T-cell (primary cell): ENCODE results near the gene GTF2F2. TPM values are rescaled to one million over a fixed set of nuclear protein-coding genes. Genes with fewer than 3 reads are reported as not detected.

Experiments
- ATAC-seq, 4 experiments: fragments of 200-7000 bp in 3 of 4; fragments of 150-1000 bp in 1 of 4; cut with Tn5 transposase; replicated peaks in 1 of 4; 1 replicate in 3 of 4; 2 replicates in 1 of 4; pipeline ENCODE4 v1.10.0; 2021; ENCODE audit warnings: moderate library complexity in 3 of 4, mild to moderate bottlenecking in 2 of 4, moderate number of reproducible peaks in 1 of 4
- CTCF ChIA-PET, 2 donors: fragments of 300-600 bp; sonication (Branson Sonifier 250); formaldehyde crosslinking; loops; one replicate each; lab custom pipeline; 2022; ENCODE audit warnings: antibody characterized with exemption in 2 of 2; lab: Charles Lee
- POLR2A ChIA-PET, 2 donors: fragments of 300-600 bp; sonication (Branson Sonifier 250); formaldehyde crosslinking; loops; one replicate each; lab custom pipeline; 2022; ENCODE audit warnings: antibody characterized with exemption in 2 of 2; lab: Charles Lee
- DNase-seq, 35 experiments: peaks; one replicate each; pipeline versions ENCODE4 v3.0.0 to v3.0.0-alpha.2; 2013 to 2023
- H3K27ac ChIP-seq: one replicate; pipeline ENCODE4 v1.5.1; 2013; ENCODE audit warnings: low read length
- H3K27me3 ChIP-seq, 2 experiments: replicated peaks in 1 of 2; 1 replicate in 1 of 2; 2 replicates in 1 of 2; pipeline versions ENCODE4 v1.6.1 to v1.7.0; 2013; ENCODE audit warnings: low read length in 1 of 2, mixed read lengths in 1 of 2; ENCODE audit not compliant: control insufficient read depth in 2 of 2, insufficient read depth in 2 of 2; ENCODE audit errors: extremely low read depth in 1 of 2
- H3K36me3 ChIP-seq, 2 donors: 1 replicate in 1 of 2; 2 replicates in 1 of 2; pipeline versions ENCODE4 v1.6.1 to v1.7.0; 2013; ENCODE audit warnings: low read length in 1 of 2; ENCODE audit not compliant: control insufficient read depth in 2 of 2, insufficient read depth in 1 of 2; ENCODE audit errors: extremely low read depth in 1 of 2
- H3K4me1 ChIP-seq, 2 experiments: 1 replicate in 1 of 2; 2 replicates in 1 of 2; pipeline versions ENCODE4 v1.6.1 to v1.7.0; 2013; ENCODE audit warnings: low read length in 2 of 2, mixed read lengths in 1 of 2; ENCODE audit not compliant: insufficient read depth in 2 of 2, control insufficient read depth in 1 of 2; ENCODE audit errors: extremely low read depth in 1 of 2
- H3K4me3 ChIP-seq, 2 donors: 1 replicate in 1 of 2; 2 replicates in 1 of 2; pipeline versions ENCODE4 v1.5.1 to v1.7.0; 2013; ENCODE audit warnings: mild to moderate bottlenecking in 2 of 2, low read length in 1 of 2, moderate library complexity in 1 of 2; ENCODE audit not compliant: control insufficient read depth in 1 of 2; ENCODE audit errors: extremely low read depth in 1 of 2
- H3K9me3 ChIP-seq: 2 replicates; pipeline ENCODE4 v1.7.0; 2013
- H3K27ac Mint-ChIP-seq, 2 donors: one replicate each; pipeline ENCODE4 v1.8.0; 2020 to 2021; ENCODE audit warnings: mild to moderate bottlenecking in 2 of 2, mixed read lengths in 2 of 2
- H3K27me3 Mint-ChIP-seq, 2 donors: one replicate each; pipeline ENCODE4 v1.8.0; 2021 to 2022; ENCODE audit warnings: mixed read lengths in 2 of 2
- H3K36me3 Mint-ChIP-seq: one replicate; pipeline ENCODE4 v1.8.0; 2021; ENCODE audit warnings: mixed read lengths
- H3K4me1 Mint-ChIP-seq, 3 donors: one replicate each; pipeline ENCODE4 v1.8.0; 2020 to 2022; ENCODE audit warnings: mixed read lengths in 3 of 3, mild to moderate bottlenecking in 1 of 3
- H3K4me3 Mint-ChIP-seq, 3 donors: one replicate each; pipeline ENCODE4 v1.8.0; 2020 to 2022; ENCODE audit warnings: mild to moderate bottlenecking in 3 of 3, mixed read lengths in 3 of 3, moderate library complexity in 3 of 3
- H3K9me3 Mint-ChIP-seq, 3 donors: one replicate each; pipeline ENCODE4 v1.8.0; 2020 to 2022; ENCODE audit warnings: mixed read lengths in 3 of 3
- WGBS: methylation state at CpG from one replicate; pipeline ENCODE4 v1.1.5; 2013; ENCODE audit warnings: missing lambda C conversion rate; ENCODE audit not compliant: insufficient coverage; 5-methylcytosine and 5-hydroxymethylcytosine counted together
- total RNA-seq, 35 experiments: library from RNA in 6 of 35; stranded (reverse) in 6 of 35; fragments of 120-200 nt in 1 of 35; gene quantifications; one replicate each; pipeline versions ENCODE4 v1.2.1 to v1.2.4 and lab custom pipeline; 2013 to 2026

The GTF2F2 gene
- total RNA-seq, 5 donors from 2014 or later (not counting 1 experiment from before 2014, with no cell fraction given), result 12.9 to 17.0 (median 15.6) TPM

- Histone ChIP-seq H3K4me1 (no peaks in the 10 kb centered on the region), H3K9me3 (no peaks in the 10 kb centered on the region), H3K27me3 (no peaks in the 10 kb centered on the region), H3K4me3 (no peak overlapping the region), H3K36me3 (peaks cover 0 to 6% of the 10 kb centered on the region in 2 donors), H3K27ac (no peak overlapping the region)
- POLR2A ChIA-PET, result interaction anchor here in 1 of 2 donors (0.6 kb wide), 1 partner anchor 178 kb away, joined by 3 read pairs; no protein-coding TSS in a partner anchor
- peaks cover 0 to 5% (median 0%) of the 10 kb centered on the region in 3 donors for H3K4me1 Mint-ChIP-seq
- ATAC-seq (no peak), DNase-seq (no peak)
- H3K27ac Mint-ChIP-seq, result no peak overlapping the region
- H3K27me3 Mint-ChIP-seq, result no peaks in the 10 kb centered on the region
- no peak overlapping the region for H3K4me3 Mint-ChIP-seq
- H3K9me3 Mint-ChIP-seq, result no peaks in the 10 kb centered on the region
- peaks cover 39% of the 10 kb centered on the region for H3K36me3 Mint-ChIP-seq
- CTCF ChIA-PET, result no interaction called here
- no CpG with 5 or more reads among the region's 2 CpGs for WGBS
These were observed 87.8 kb downstream of the GTF2F2 start for GRCh38 chr13:45208132-45208531.

GRCh38 chr13:45209229-45209628 lies 88.9 kb downstream of the GTF2F2 start:
- H3K4me1 ChIP-seq, result no peaks in the 10 kb centered on the region
- Mint-ChIP-seq H3K4me3 (no peak overlapping the region), H3K27ac (no peak overlapping the region), H3K27me3 (no peaks in the 10 kb centered on the region), H3K9me3 (no peaks in the 10 kb centered on the region), H3K36me3 (peaks cover 43% of the 10 kb centered on the region), H3K4me1 (peaks cover 0 to 5% (median 0%) of the 10 kb centered on the region in 3 donors)
- no peaks in the 10 kb centered on the region for H3K27me3 ChIP-seq
- ATAC-seq (no peak), DNase-seq (no peak)
- peaks cover 0 to 6% of the 10 kb centered on the region in 2 donors for H3K36me3 ChIP-seq
- H3K4me3 ChIP-seq, result no peak overlapping the region
- no peak overlapping the region for H3K27ac ChIP-seq
- no peaks in the 10 kb centered on the region for H3K9me3 ChIP-seq
- ChIA-PET POLR2A (no interaction called here), CTCF (no interaction called here)

GRCh38 chr13:45215392-45216077 lies 95.2 kb downstream of the GTF2F2 start:
- H3K36me3 ChIP-seq, result peaks cover 0 to 6% of the 10 kb centered on the region in 2 donors
- peaks cover 28% of the 10 kb centered on the region for H3K36me3 Mint-ChIP-seq
- no peak for ATAC-seq
- no peaks in the 10 kb centered on the region for H3K27me3 ChIP-seq
- WGBS, result 96% methylated on average over 4 of the region's 9 CpGs
- POLR2A ChIA-PET, result interaction anchor here in 1 of 2 donors (0.6 kb wide), 1 partner anchor 25 kb away, joined by 3 read pairs; no protein-coding TSS in a partner anchor
- no peaks in the 10 kb centered on the region for H3K27me3 Mint-ChIP-seq
- no peak overlapping the region for H3K27ac Mint-ChIP-seq
- no peaks in the 10 kb centered on the region for H3K9me3 Mint-ChIP-seq
- CTCF ChIA-PET, result no interaction called here
- H3K4me3 Mint-ChIP-seq, result no peak overlapping the region
- H3K4me3 ChIP-seq, result no peak overlapping the region
- no peak overlapping the region for H3K27ac ChIP-seq
- H3K9me3 ChIP-seq, result no peaks in the 10 kb centered on the region
- H3K4me1 Mint-ChIP-seq, result peaks cover 7 to 17% (median 10%) of the 10 kb centered on the region in 3 donors
- no peaks in the 10 kb centered on the region for H3K4me1 ChIP-seq
- no peak for DNase-seq

GRCh38 chr13:45216193-45216592 lies 95.9 kb downstream of the GTF2F2 start:
- POLR2A ChIA-PET, result no interaction called here
- no peaks in the 10 kb centered on the region for H3K27me3 Mint-ChIP-seq
- no peak overlapping the region for H3K4me3 Mint-ChIP-seq
- H3K9me3 ChIP-seq, result no peaks in the 10 kb centered on the region
- no peak overlapping the region for H3K4me3 ChIP-seq
- H3K9me3 Mint-ChIP-seq, result no peaks in the 10 kb centered on the region
- H3K4me1 ChIP-seq, result no peaks in the 10 kb centered on the region
- peaks cover 27% of the 10 kb centered on the region for H3K36me3 Mint-ChIP-seq
- CTCF ChIA-PET, result interaction anchor here in 1 of 2 donors (0.7 kb wide), 1 partner anchor 911 kb away, joined by 3 read pairs; no protein-coding TSS in a partner anchor
- no peaks in the 10 kb centered on the region for H3K27me3 ChIP-seq
- ATAC-seq (no peak), DNase-seq (no peak)
- H3K27ac Mint-ChIP-seq, result no peak overlapping the region
- H3K27ac ChIP-seq, result no peak overlapping the region
- 60% methylated on average over 2 of the region's 4 CpGs for WGBS
- H3K36me3 ChIP-seq, result peaks cover 0 to 6% of the 10 kb centered on the region in 2 donors
- H3K4me1 Mint-ChIP-seq, result peaks cover 7 to 17% (median 10%) of the 10 kb centered on the region in 3 donors

- H3K27ac ChIP-seq, result no peak overlapping the region
- WGBS, result no CpG with 5 or more reads among the region's 1 CpG
- no peak overlapping the region for H3K27ac Mint-ChIP-seq
These were observed 98.4 kb downstream of the GTF2F2 start for GRCh38 chr13:45218689-45219088.

GRCh38 chr13:45219123-45219891 lies 99.0 kb downstream of the GTF2F2 start:
- ATAC-seq, result no peak
- H3K9me3 ChIP-seq, result no peaks in the 10 kb centered on the region
- CTCF ChIA-PET, result no interaction called here
- H3K4me3 ChIP-seq, result no peak overlapping the region
- H3K4me1 ChIP-seq, result no peaks in the 10 kb centered on the region
- peaks cover 24% of the 10 kb centered on the region for H3K36me3 Mint-ChIP-seq
- 100% methylated on average over 1 of the region's 5 CpGs for WGBS
- POLR2A ChIA-PET, result interaction anchor here in 1 of 2 donors (0.6 kb wide), 1 partner anchor 30 kb away, joined by 6 read pairs; no protein-coding TSS in a partner anchor
- no peak overlapping the region for H3K27ac ChIP-seq
- no peak overlapping the region for H3K27ac Mint-ChIP-seq
- H3K4me1 Mint-ChIP-seq, result peaks cover 11 to 25% (median 16%) of the 10 kb centered on the region in 3 donors
- peaks cover 0 to 6% of the 10 kb centered on the region in 2 donors for H3K36me3 ChIP-seq
- no peaks in the 10 kb centered on the region for H3K27me3 ChIP-seq
- H3K9me3 Mint-ChIP-seq, result no peaks in the 10 kb centered on the region
- H3K4me3 Mint-ChIP-seq, result no peak overlapping the region
- DNase-seq, result no peak
- no peaks in the 10 kb centered on the region for H3K27me3 Mint-ChIP-seq

More at GRCh38 chr13:45218689-45219088, 98.4 kb downstream of the GTF2F2 start:
- no peaks in the 10 kb centered on the region for H3K4me1 ChIP-seq
- ATAC-seq, result no peak
- peaks cover 9 to 25% (median 14%) of the 10 kb centered on the region in 3 donors for H3K4me1 Mint-ChIP-seq
- CTCF ChIA-PET, result no interaction called here
- no peak overlapping the region for H3K4me3 Mint-ChIP-seq
- POLR2A ChIA-PET, result no interaction called here
- no peak for DNase-seq
- H3K4me3 ChIP-seq, result no peak overlapping the region
- H3K36me3 Mint-ChIP-seq, result peaks cover 20% of the 10 kb centered on the region
- H3K27me3 Mint-ChIP-seq, result no peaks in the 10 kb centered on the region
- H3K36me3 ChIP-seq, result peaks cover 0 to 6% of the 10 kb centered on the region in 2 donors
- no peaks in the 10 kb centered on the region for H3K9me3 Mint-ChIP-seq
- H3K27me3 ChIP-seq, result no peaks in the 10 kb centered on the region
- no peaks in the 10 kb centered on the region for H3K9me3 ChIP-seq
